ENCODE measurements around the gene CHRNB4.
"Not testable (repeated sequence)": the region's sequence is repeated elsewhere in the genome, so short reads cannot be mapped to it uniquely, and the experiment has no call there.

CHRNB4 gene

DNA sequence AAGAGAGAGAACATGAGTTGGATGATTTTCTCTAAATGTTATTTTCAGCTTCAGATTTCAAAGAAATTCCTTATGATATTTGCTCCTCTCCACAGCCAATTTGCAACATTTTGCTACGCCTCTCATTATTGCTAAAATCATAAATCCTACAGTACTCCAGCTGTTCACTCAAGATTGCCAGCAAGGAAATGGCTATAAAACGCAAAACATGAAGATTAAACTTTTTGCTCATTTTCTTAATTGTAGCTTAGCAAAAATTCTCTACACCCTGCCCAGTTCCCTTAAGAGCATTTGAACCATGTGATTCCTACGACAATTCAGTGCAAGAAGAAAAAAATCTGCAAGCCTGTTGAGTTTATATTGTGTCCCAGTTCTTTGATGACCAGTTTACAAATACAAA lies 27.0 kb downstream of the CHRNB4 start:
- no peaks in the 10 kb centered on the region for H3K9me3 ChIP-seq (ENCODE audit: control insufficient read depth, low read length)
- H3K4me1 ChIP-seq (ENCODE audit: control insufficient read depth, insufficient read depth, low read length, poor library complexity, severe bottlenecking), result no peaks in the 10 kb centered on the region
- no peaks in the 10 kb centered on the region for H3K36me3 ChIP-seq (ENCODE audit: control insufficient read depth, insufficient read depth, low read length)
- 92 to 93% methylated on average over 1 to 2 of the region's 3 CpGs for WGBS, 2 experiments (ENCODE audit: insufficient coverage in 2 of 2)
- H3K4me3 ChIP-seq (ENCODE audit: extremely low read depth, insufficient read depth, low read length, poor library complexity, severe bottlenecking), result no peak overlapping the region
- no peak overlapping the region for H3K27ac ChIP-seq (ENCODE audit: low read depth, low read length, severe bottlenecking)

DNA sequence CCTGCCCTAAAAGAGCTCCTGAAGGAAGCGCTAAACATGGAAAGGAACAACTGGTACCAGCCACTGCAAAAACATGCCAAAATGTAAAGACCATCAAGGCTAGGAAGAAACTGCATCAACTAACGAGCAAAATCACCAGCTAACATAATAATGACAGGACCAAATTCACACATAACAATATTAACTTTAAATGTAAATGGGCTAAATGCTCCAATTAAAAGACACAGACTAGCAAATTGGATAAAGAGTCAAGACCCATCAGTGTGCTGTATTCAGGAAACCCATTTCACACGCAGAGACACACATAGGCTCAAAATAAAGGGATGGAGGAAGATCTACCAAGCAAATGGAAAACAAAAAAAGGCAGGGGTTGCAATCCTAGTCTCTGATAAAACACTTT lies 31.5 kb downstream of the CHRNB4 start:
- not testable (repeated sequence) for H3K36me3 ChIP-seq (ENCODE audit: control insufficient read depth, insufficient read depth, low read length)

GRCh38 chr15:78605680-78606079 lies 35.3 kb downstream of the CHRNB4 start:
- Histone ChIP-seq H3K9me3 (ENCODE audit: control insufficient read depth, low read length) (peaks cover 9% of the 10 kb centered on the region), H3K4me3 (ENCODE audit: extremely low read depth, insufficient read depth, low read length, poor library complexity, severe bottlenecking) (no peak overlapping the region), H3K36me3 (ENCODE audit: control insufficient read depth, insufficient read depth, low read length) (no peaks in the 10 kb centered on the region), H3K4me1 (ENCODE audit: control insufficient read depth, insufficient read depth, low read length, poor library complexity, severe bottlenecking) (no peaks in the 10 kb centered on the region), H3K27ac (ENCODE audit: low read depth, low read length, severe bottlenecking) (no peak overlapping the region)
- whole genome bisulfite sequencing, 2 experiments (ENCODE audit: insufficient coverage in 2 of 2), result 87 to 100% methylated on average over 2 to 3 of the region's 4 CpGs

More for the DNA sequence above, 31.5 kb downstream of the CHRNB4 start:
- H3K27ac ChIP-seq (ENCODE audit: low read depth, low read length, severe bottlenecking); H3K4me3 ChIP-seq (ENCODE audit: extremely low read depth, insufficient read depth, low read length, poor library complexity, severe bottlenecking); H3K4me1 ChIP-seq (ENCODE audit: control insufficient read depth, insufficient read depth, low read length, poor library complexity, severe bottlenecking); H3K9me3 ChIP-seq (ENCODE audit: control insufficient read depth, low read length): not testable (repeated sequence)
- no CpG with 5 or more reads among the region's 3 CpGs for WGBS, 2 experiments (ENCODE audit: insufficient coverage in 2 of 2)

DNA sequence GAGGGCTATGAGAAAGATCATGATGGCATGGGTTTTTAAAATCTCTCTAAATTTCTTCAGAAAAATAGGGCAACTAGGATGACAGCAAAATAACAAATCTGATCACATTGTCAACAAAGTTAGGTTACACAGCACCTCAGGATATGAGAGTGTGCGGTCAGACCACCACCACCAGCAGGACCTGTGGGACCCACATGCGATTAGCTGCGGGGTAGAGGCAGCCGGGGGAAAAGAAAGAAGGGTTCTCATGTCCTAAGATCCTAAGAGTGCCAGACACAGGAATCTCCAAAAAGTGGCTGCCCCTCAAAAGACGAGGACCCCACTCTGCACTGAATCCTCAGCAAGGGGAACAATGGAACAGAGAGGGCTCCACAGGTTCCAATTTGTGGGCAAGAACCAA lies 35.8 kb downstream of the CHRNB4 start:
- no peak overlapping the region for H3K4me3 ChIP-seq (ENCODE audit: extremely low read depth, insufficient read depth, low read length, poor library complexity, severe bottlenecking)
- peaks cover 9% of the 10 kb centered on the region for H3K9me3 ChIP-seq (ENCODE audit: control insufficient read depth, low read length)
- WGBS, 2 experiments (ENCODE audit: insufficient coverage in 2 of 2), result 94 to 99% methylated on average over 4 to 5 of the region's 5 CpGs
- H3K4me1 ChIP-seq (ENCODE audit: control insufficient read depth, insufficient read depth, low read length, poor library complexity, severe bottlenecking), result no peaks in the 10 kb centered on the region
- H3K27ac ChIP-seq (ENCODE audit: low read depth, low read length, severe bottlenecking), result no peak overlapping the region
- H3K36me3 ChIP-seq (ENCODE audit: control insufficient read depth, insufficient read depth, low read length), result no peaks in the 10 kb centered on the region

GRCh38 chr15:78604420-78604819 lies 36.6 kb downstream of the CHRNB4 start:
- no CpG with 5 or more reads among the region's 2 CpGs for WGBS, 2 experiments (ENCODE audit: insufficient coverage in 2 of 2)
- Histone ChIP-seq H3K27ac (ENCODE audit: low read depth, low read length, severe bottlenecking) (no peak overlapping the region), H3K9me3 (ENCODE audit: control insufficient read depth, low read length) (peaks cover 9% of the 10 kb centered on the region), H3K36me3 (ENCODE audit: control insufficient read depth, insufficient read depth, low read length) (no peaks in the 10 kb centered on the region), H3K4me1 (ENCODE audit: control insufficient read depth, insufficient read depth, low read length, poor library complexity, severe bottlenecking) (no peaks in the 10 kb centered on the region), H3K4me3 (ENCODE audit: extremely low read depth, insufficient read depth, low read length, poor library complexity, severe bottlenecking) (no peak overlapping the region)

GRCh38 chr15:78603467-78603866 lies 37.5 kb downstream of the CHRNB4 start:
- Histone ChIP-seq H3K36me3 (ENCODE audit: control insufficient read depth, insufficient read depth, low read length) (no peaks in the 10 kb centered on the region), H3K9me3 (ENCODE audit: control insufficient read depth, low read length) (peaks cover 9% of the 10 kb centered on the region), H3K4me3 (ENCODE audit: extremely low read depth, insufficient read depth, low read length, poor library complexity, severe bottlenecking) (no peak overlapping the region), H3K27ac (ENCODE audit: low read depth, low read length, severe bottlenecking) (no peak overlapping the region), H3K4me1 (ENCODE audit: control insufficient read depth, insufficient read depth, low read length, poor library complexity, severe bottlenecking) (no peaks in the 10 kb centered on the region)
- WGBS, 2 experiments (ENCODE audit: insufficient coverage in 2 of 2), result 78 to 93% methylated on average over 2 of the region's 3 CpGs

DNA sequence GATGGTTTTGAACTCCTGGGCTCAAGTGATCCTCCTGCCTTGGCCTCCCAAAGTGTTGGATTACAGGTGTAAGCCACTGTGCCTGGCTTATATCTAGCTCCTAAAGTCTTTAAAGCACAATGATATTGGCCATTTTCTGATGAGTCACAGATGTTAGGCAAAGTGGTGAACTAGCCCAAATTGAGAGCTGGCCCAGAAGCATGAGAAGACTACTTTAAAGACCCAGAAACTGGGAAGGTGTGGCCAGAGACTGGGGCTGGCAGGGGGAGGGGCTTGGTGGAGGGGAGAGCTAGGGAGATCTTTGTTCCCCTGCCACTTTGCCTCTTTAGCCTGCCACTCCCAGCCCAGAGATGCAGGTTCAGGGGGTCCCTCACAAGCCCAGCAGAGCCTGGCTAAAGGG lies 41.8 kb downstream of the CHRNB4 start:
- Histone ChIP-seq H3K4me1 (ENCODE audit: control insufficient read depth, insufficient read depth, low read length, poor library complexity, severe bottlenecking) (no peaks in the 10 kb centered on the region), H3K4me3 (ENCODE audit: extremely low read depth, insufficient read depth, low read length, poor library complexity, severe bottlenecking) (no peak overlapping the region), H3K27ac (ENCODE audit: low read depth, low read length, severe bottlenecking) (no peak overlapping the region), H3K36me3 (ENCODE audit: control insufficient read depth, insufficient read depth, low read length) (no peaks in the 10 kb centered on the region), H3K9me3 (ENCODE audit: control insufficient read depth, low read length) (no peaks in the 10 kb centered on the region)

DNA sequence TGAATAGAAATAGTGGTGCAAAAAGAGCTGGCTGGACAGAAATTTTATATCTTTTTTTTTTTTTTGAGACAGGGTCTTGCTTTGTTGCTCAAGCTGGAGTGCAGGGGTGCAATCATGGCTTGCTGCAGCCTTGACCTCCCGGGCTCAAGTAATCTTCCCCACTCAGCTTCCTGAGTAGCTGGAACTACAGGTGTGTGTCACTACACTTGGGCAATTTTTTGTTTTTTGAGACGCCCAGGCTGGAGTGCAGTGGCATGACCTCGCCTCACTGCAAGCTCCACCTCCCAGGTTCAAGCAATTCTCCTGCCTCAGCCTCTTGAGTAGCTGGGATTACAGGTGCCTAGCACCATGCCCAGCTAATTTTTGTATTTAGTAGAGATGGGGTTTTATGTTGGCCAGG lies 42.7 kb downstream of the CHRNB4 start:
- H3K36me3 ChIP-seq (ENCODE audit: control insufficient read depth, insufficient read depth, low read length), result no peaks in the 10 kb centered on the region
- H3K27ac ChIP-seq (ENCODE audit: low read depth, low read length, severe bottlenecking), result no peak overlapping the region
- 78 to 100% methylated on average over 2 to 3 of the region's 3 CpGs for WGBS, 2 experiments (ENCODE audit: insufficient coverage in 2 of 2)
- H3K4me3 ChIP-seq (ENCODE audit: extremely low read depth, insufficient read depth, low read length, poor library complexity, severe bottlenecking), result no peak overlapping the region
- no peaks in the 10 kb centered on the region for H3K9me3 ChIP-seq (ENCODE audit: control insufficient read depth, low read length)
- H3K4me1 ChIP-seq (ENCODE audit: control insufficient read depth, insufficient read depth, low read length, poor library complexity, severe bottlenecking), result no peaks in the 10 kb centered on the region

- no peaks in the 10 kb centered on the region for H3K9me3 ChIP-seq (ENCODE audit: control insufficient read depth, low read length)
- WGBS, 2 experiments (ENCODE audit: insufficient coverage in 2 of 2), result no CpG with 5 or more reads among the region's 1 CpG
- H3K27ac ChIP-seq (ENCODE audit: low read depth, low read length, severe bottlenecking), result no peak overlapping the region
- H3K4me1 ChIP-seq (ENCODE audit: control insufficient read depth, insufficient read depth, low read length, poor library complexity, severe bottlenecking), result no peaks in the 10 kb centered on the region
- H3K4me3 ChIP-seq (ENCODE audit: extremely low read depth, insufficient read depth, low read length, poor library complexity, severe bottlenecking), result no peak overlapping the region
- H3K36me3 ChIP-seq (ENCODE audit: control insufficient read depth, insufficient read depth, low read length), result no peaks in the 10 kb centered on the region
These were observed 43.4 kb downstream of the CHRNB4 start for GRCh38 chr15:78597583-78597982.

- Histone ChIP-seq H3K9me3 (ENCODE audit: control insufficient read depth, low read length) (no peaks in the 10 kb centered on the region), H3K36me3 (ENCODE audit: control insufficient read depth, insufficient read depth, low read length) (no peaks in the 10 kb centered on the region), H3K27ac (ENCODE audit: low read depth, low read length, severe bottlenecking) (no peak overlapping the region), H3K4me3 (ENCODE audit: extremely low read depth, insufficient read depth, low read length, poor library complexity, severe bottlenecking) (no peak overlapping the region), H3K4me1 (ENCODE audit: control insufficient read depth, insufficient read depth, low read length, poor library complexity, severe bottlenecking) (no peaks in the 10 kb centered on the region)
- 88% methylated on average over 1 of the region's 1 CpG; no CpG with 5 or more reads in 1 of the 2 experiments for WGBS, 2 experiments (ENCODE audit: insufficient coverage in 2 of 2)
These were observed 66.1 kb downstream of the CHRNB4 start for GRCh38 chr15:78574944-78575343.

All from mesodermal cell (in vitro differentiated cells).